Measurements from ENCODE around the gene TENM4.

DNA sequence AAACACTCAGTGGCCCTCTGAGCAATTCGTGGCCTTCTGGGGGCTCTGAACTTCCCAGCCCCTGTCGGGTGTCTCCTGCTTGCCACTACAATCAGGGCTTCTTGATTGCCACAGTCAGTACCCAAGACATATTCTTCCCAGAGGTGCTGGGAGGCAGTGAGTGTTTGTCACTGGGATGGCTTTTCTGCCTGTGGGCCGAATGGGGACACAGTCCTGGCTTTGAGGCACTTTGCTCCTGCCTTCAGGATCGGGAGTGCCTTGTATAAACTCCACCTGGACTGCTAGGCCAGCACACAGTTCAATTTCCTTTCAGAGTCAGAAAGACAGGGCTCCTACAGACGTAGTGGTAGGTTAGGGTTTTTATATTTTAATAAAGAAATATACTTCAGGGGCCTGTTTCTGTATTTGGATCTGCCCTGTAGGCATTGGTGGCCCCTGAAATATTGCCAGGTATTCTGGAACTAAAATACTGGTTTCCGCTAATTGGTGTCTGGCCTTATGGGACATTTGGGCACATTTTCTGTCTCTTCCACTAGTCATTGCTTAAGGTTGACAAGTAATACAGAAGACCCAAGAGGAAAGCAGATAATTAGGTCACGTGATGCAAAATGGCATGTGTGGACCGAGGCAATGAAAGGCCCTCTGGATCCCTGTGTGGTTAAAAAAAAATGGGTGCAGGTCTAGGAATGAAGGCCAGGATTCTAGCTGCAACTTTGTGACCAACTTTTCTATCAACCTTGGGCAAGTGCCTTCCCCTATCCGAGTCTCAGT is 767.8 kb downstream of the TENM4 start:
- TF ChIP-seq EZH2 (IDR thresholded peaks at IDR 0.05; ENCODE audit: low read depth, low read length, severe bottlenecking) (no peak), CBX8 (IDR thresholded peaks at IDR 0.05; ENCODE audit: borderline replicate concordance, low read depth, low read length) (no peak)
